Uterus (tissue), 4 donors: ENCODE data around the gene NRBF2. TPM values are rescaled to one million over a fixed set of nuclear protein-coding genes. Genes with fewer than 3 reads are reported as not detected.
"Not testable (repeated sequence)": the region's sequence is repeated elsewhere in the genome, so short reads cannot be mapped to it uniquely, and the experiment has no call there.

Experiments used
- DNase-seq, 2 donors: peaks; one replicate each; pipeline ENCODE4 v3.0.0-alpha.2; 2019 to 2020
- H3K27ac ChIP-seq, 2 donors: fragments of 200-600 bp; sonication (generic); 1 replicate in 1 of 2; 2 replicates in 1 of 2; pipeline ENCODE4 v1.5.1; 2016 to 2018
- H3K27me3 ChIP-seq, 2 donors: fragments of 200-600 bp; sonication (generic); one replicate each; pipeline ENCODE4 v1.5.1; 2018 to 2019; ENCODE audit warnings: control low read depth in 1 of 2
- H3K36me3 ChIP-seq, 2 donors: fragments of 200-600 bp; sonication (generic); one replicate each; pipeline ENCODE4 v1.5.1; 2019; ENCODE audit warnings: control low read depth in 1 of 2
- H3K4me1 ChIP-seq, 2 donors: fragments of 200-600 bp; sonication (generic); one replicate each; pipeline ENCODE4 v1.5.1; 2018 to 2019; ENCODE audit warnings: control low read depth in 1 of 2
- H3K4me3 ChIP-seq, 2 donors: fragments of 200-600 bp; sonication (generic); 1 replicate in 1 of 2; 2 replicates in 1 of 2; pipeline ENCODE4 v1.5.1; 2018 to 2019; ENCODE audit warnings: mild to moderate bottlenecking in 1 of 2
- H3K9me3 ChIP-seq, 2 donors: fragments of 200-600 bp; sonication (generic); one replicate each; pipeline ENCODE4 v1.5.1; 2019; ENCODE audit warnings: control low read depth in 1 of 2
- POLR2A ChIP-seq, 2 donors: fragments of 450-650 bp; IDR thresholded peaks; one replicate each; pipeline ENCODE4 v1.6.1; 2016; ENCODE audit warnings: antibody characterized with exemption in 2 of 2, mild to moderate bottlenecking in 1 of 2, moderate library complexity in 1 of 2
- intact Hi-C: fragments of 100-400 bp; cut with DNase I; formaldehyde crosslinking; loops from one replicate; pipeline ENCODE4 v1.15.1; 2023; ENCODE audit warnings: low total_unique reads
- total RNA-seq, 4 donors: library from RNA; depleted of rRNA in 3 of 4; stranded (reverse); fragments of >200 nt in 3 of 4; gene quantifications; one replicate each; pipeline versions ENCODE4 v1.1.0 to v1.2.4, GENCODE V29; 2014 to 2023
- TF ChIP-seq, protein P1 (sequence below), 4 experiments: fragments of 200-600 bp in 2 of 4; fragments of 450-650 bp in 2 of 4; sonication (generic) in 2 of 4; IDR thresholded peaks; one replicate each; pipeline ENCODE4 v1.5.1; 2016 to 2019; ENCODE audit warnings: antibody characterized with exemption in 4 of 4, mild to moderate bottlenecking in 2 of 4, moderate library complexity in 1 of 4
- donor health status: DM: yes; HTN: yes; CAD: no.

NRBF2 gene
- total RNA-seq: 10 to 100 TPM in 3 of 4 donors, 1 to 10 TPM in 1; 4.1 to 20.7 (median 17.0) TPM

DNA sequence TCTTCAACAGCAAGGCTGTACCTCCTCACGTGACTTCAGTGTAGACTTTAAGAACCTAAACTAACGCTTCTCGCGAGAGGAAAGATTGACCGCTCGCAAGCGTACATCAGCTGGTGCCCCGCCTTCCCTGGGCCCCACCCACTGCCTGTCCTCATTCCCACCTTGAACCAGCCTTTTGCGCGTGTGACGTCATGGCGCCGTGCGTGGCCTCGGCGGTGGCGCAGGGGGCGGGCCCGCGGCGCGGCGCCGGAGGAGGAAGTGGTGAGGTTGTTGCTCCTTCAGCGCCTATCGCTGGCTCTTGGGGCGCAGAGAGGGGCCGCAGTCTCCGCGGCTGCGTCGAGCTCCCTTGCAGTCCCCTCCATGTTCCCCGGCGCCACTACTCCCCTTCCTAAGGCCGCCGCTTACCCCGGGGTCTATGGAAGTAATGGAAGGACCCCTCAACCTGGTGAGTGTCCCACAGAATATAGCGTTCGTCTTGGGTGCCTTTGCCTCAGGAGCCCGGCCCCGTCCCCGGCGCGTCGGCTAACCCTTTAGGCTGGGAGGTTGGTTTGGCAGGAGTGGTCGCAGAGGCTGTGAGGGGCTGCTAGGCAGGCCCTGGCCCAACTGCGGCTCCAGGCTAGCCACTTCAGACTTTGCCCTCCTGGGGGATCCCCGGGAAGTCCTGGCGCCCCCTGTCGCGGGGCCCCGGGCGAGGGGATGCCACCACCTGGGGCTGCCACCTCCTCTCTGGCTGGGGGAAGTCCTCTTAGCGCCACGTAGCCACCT, at the start of gene NRBF2:
Gene NRBF2, plus strand, starts transcription at position 273 of the 765 bp plus-strand sequence. Its CDS starts 143 bp downstream, at position 416.
- H3K27me3 ChIP-seq: no peaks in the 10 kb centered on the region
- H3K27ac ChIP-seq: peak within 1 kb of the TSS; percentile 85 to 87
- peaks cover 0 to 11% of the 10 kb centered on the region in 2 donors for H3K4me1 ChIP-seq
- DNase-seq: peak; percentile 97
- no peaks in the 10 kb centered on the region for H3K36me3 ChIP-seq
- peak within 1 kb of the TSS; percentile 88 to 93 for H3K4me3 ChIP-seq
- intact Hi-C loops: no loop called here
- H3K9me3 ChIP-seq: no peaks in the 10 kb centered on the region
- TF ChIP-seq, protein P1, sequence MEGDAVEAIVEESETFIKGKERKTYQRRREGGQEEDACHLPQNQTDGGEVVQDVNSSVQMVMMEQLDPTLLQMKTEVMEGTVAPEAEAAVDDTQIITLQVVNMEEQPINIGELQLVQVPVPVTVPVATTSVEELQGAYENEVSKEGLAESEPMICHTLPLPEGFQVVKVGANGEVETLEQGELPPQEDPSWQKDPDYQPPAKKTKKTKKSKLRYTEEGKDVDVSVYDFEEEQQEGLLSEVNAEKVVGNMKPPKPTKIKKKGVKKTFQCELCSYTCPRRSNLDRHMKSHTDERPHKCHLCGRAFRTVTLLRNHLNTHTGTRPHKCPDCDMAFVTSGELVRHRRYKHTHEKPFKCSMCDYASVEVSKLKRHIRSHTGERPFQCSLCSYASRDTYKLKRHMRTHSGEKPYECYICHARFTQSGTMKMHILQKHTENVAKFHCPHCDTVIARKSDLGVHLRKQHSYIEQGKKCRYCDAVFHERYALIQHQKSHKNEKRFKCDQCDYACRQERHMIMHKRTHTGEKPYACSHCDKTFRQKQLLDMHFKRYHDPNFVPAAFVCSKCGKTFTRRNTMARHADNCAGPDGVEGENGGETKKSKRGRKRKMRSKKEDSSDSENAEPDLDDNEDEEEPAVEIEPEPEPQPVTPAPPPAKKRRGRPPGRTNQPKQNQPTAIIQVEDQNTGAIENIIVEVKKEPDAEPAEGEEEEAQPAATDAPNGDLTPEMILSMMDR (IDR thresholded peaks at IDR 0.05): peak in 1 of 4 experiments; percentile 14
- TF ChIP-seq POLR2A (IDR thresholded peaks at IDR 0.05): peak; percentile 84 to 95

DNA sequence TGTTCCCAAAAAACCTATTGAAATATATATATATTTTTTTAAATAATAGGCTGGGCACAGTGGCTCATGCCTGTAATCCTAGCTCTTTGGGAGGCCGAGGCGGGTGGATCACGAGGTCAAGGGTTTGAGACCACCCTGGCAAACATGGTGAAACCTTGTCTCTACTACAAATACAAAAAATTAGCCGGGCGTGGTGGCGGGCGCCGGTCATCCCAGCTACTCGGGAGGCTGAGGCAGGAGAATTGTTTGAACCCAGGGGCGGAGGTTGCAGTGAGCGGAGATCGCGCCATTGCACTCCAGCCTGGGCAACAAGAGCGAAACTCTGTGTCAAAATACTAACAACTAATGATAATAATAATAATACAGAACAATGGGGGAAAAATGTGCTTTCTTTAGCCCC, 49.7 kb upstream of the NRBF2 start:
- H3K9me3 ChIP-seq, H3K4me3 ChIP-seq, DNase-seq, H3K36me3 ChIP-seq, H3K27me3 ChIP-seq, H3K4me1 ChIP-seq, intact Hi-C loops: not testable (repeated sequence)
- H3K27ac ChIP-seq: peak overlapping the region in 1 of 2 donors; percentile 60

DNA sequence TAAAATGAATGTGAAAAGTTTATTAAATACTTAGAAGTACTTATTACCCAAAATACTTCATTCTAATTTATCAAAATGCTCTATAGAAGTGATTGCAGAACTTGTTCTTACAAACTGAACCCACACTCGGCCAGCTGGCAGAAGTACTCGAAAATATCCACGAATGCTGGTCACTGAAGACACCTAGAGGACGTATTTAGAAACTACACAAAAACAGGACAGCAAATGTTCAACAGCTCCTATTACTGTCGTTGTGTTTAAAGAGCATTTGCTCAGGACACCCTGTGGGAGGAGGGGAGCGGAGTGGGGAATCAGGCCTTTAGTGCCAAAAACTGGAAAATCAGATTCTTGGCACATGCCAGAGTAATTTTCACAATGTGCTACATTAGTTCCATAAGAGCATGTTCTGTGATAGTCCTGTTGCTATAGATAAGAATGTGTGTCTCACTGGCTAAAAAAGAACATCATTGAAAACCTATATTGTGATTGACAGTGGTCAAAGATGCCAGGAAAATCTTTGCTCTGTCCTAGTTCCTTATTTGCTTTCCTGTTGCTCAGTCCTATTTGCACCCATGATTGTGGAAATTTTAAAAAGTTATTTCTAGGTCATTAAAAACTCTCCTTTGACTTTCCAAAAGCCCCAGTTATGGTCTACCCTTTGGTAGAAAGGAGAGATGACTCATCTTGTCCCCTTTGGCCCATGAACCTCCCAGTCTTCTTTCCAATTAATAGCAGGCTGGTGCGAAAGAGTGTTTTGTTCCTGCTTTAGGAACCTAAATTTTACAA, 49.0 kb upstream of the NRBF2 start:
- Histone ChIP-seq H3K27ac (peak overlapping the region; percentile 45 to 60), H3K36me3 (no peaks in the 10 kb centered on the region), H3K4me1 (no peaks in the 10 kb centered on the region), H3K9me3 (no peaks in the 10 kb centered on the region), H3K27me3 (no peaks in the 10 kb centered on the region), H3K4me3 (no peak overlapping the region)
- peak; percentile 67 to 75 for DNase-seq
- intact Hi-C loops: no loop called here
- no peak for TF ChIP-seq POLR2A (IDR thresholded peaks at IDR 0.05)
- TF ChIP-seq, protein P1 (IDR thresholded peaks at IDR 0.05): peak; percentile 61 to 77 (median 72)

DNA sequence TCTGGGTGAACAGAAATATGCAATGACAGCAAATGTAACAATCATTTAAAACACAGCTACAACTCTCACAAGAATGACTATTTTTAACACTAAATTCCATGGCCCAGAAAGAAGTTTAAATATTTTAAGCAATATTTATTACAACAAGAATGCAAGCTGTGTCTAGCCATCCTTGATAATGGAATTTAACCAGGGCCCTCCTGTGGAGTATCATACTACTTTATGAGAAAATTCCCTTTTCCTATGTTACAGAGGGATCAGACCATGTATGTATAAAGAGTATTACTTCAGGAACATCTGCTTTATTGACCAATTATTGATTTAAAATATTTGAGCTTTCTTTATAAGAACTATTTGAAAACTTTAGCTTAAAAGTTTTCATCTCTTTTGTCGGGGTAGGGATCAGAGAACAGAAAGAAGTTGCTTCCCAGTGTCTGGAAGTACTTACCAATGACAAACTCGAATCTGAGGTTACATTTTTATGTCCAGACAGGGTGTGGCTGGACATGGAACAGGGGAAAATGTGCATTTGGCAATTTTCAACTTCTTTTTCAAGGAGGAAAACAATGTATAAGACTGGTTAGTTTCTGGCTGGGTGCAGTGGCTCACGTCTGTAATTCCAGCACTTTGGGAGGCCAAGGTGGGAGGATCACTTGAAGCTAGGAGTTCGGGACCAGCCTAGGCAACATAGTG, 48.3 kb upstream of the NRBF2 start:
- no peaks in the 10 kb centered on the region for H3K4me1 ChIP-seq
- H3K9me3 ChIP-seq: no peaks in the 10 kb centered on the region
- H3K36me3 ChIP-seq: no peaks in the 10 kb centered on the region
- H3K4me3 ChIP-seq: no peak overlapping the region
- H3K27ac ChIP-seq: peak overlapping the region; percentile 45 to 60
- intact Hi-C loops: no loop called here
- TF ChIP-seq, protein P1 (IDR thresholded peaks at IDR 0.05): no peak
- no peak for TF ChIP-seq POLR2A (IDR thresholded peaks at IDR 0.05)
- no peaks in the 10 kb centered on the region for H3K27me3 ChIP-seq
- DNase-seq: no peak

DNA sequence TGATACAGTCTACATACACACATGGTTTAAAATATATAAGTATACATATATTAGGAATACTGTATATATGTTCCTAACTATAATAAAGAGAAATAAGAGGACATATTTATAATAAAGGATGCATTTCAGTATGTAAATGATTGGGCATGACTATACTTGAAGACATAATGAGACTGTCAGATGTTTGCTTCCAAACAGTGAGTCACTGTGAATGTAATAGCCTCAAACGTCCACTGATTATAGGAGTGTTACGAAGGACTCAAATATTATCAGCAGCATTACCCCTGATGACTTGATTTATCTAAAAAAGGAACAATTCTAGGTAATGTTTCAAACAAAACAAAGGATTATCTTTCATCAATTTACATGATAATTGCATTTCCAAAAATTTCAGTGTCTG, 39.9 kb upstream of the NRBF2 start:
- no peaks in the 10 kb centered on the region for H3K4me1 ChIP-seq
- H3K36me3 ChIP-seq: no peaks in the 10 kb centered on the region
- no peak overlapping the region for H3K4me3 ChIP-seq
- no peaks in the 10 kb centered on the region for H3K9me3 ChIP-seq
- TF ChIP-seq POLR2A (IDR thresholded peaks at IDR 0.05): no peak
- TF ChIP-seq, protein P1 (IDR thresholded peaks at IDR 0.05): no peak
- intact Hi-C loops: no loop called here
- H3K27me3 ChIP-seq: no peaks in the 10 kb centered on the region
- DNase-seq: no peak
- no peak overlapping the region for H3K27ac ChIP-seq
